ENCODE results near the gene HSPB1.
"Not testable (repeated sequence)": the region's sequence is repeated elsewhere in the genome, so short reads cannot be mapped to it uniquely, and the experiment has no call there.

DNA sequence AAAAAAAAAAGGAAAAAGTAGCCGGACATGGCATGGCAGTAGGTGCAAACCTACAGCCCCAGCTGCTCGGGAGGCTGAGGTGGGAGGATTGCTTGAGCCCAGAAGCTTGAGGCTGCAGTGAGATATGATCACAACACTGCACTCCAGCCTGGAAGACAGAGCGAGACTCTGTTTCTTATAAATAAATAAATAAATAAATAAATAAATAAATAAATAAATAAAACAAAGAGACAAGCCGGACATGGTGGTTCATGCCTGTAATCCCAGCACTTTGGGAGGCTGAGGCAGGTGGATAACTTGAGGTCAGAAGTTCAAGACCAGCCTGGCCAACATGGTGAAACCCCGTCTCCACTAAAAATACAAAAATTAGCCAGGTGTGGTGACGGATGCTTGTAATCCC, 12.3 kb downstream of the HSPB1 start:
- not testable (repeated sequence) for TF ChIP-seq EZH2 (IDR thresholded peaks at IDR 0.05; ENCODE audit: insufficient read depth, poor library complexity, severe bottlenecking); EZH2phosphoT487 (IDR thresholded peaks at IDR 0.05; ENCODE audit: insufficient read depth, low read depth)
